Tibial artery (tissue), 4 donors: ENCODE data around the gene RPH3AL.

Experiments
- DNase-seq, 2 donors: peaks; one replicate each; pipeline ENCODE4 v3.0.0-alpha.2; 2019
- H3K27ac ChIP-seq, 2 donors: fragments of 200-600 bp; sonication (generic) in 1 of 2; 1 replicate in 1 of 2; 2 replicates in 1 of 2; pipeline ENCODE4 v1.5.1; 2018 to 2019; ENCODE audit warnings: mild to moderate bottlenecking in 1 of 2
- H3K27me3 ChIP-seq, 2 donors: fragments of 200-600 bp; sonication (generic) in 1 of 2; one replicate each; pipeline versions ENCODE4 v1.5.1 to v1.6.0; 2016 to 2019
- H3K36me3 ChIP-seq, 3 donors: fragments of 200-600 bp; sonication (generic) in 2 of 3; one replicate each; pipeline ENCODE4 v1.5.1; 2016 to 2019; ENCODE audit warnings: mild to moderate bottlenecking in 2 of 3
- H3K4me1 ChIP-seq, 4 donors: fragments of 200-600 bp; sonication (generic) in 2 of 4; 1 replicate in 3 of 4; 2 replicates in 1 of 4; pipeline ENCODE4 v1.5.1; 2016 to 2019
- H3K4me3 ChIP-seq, 2 donors: fragments of 200-600 bp; sonication (generic) in 1 of 2; 1 replicate in 1 of 2; 2 replicates in 1 of 2; pipeline ENCODE4 v1.5.1; 2018 to 2019; ENCODE audit warnings: mild to moderate bottlenecking in 2 of 2
- H3K9me3 ChIP-seq, 3 donors: fragments of 200-600 bp; sonication (generic) in 1 of 3; one replicate each; pipeline ENCODE4 v1.5.1; 2016 to 2019
- CTCF ChIP-seq, 2 experiments: fragments of 200-600 bp in 1 of 2; fragments of 450-650 bp in 1 of 2; IDR thresholded peaks; one replicate each; pipeline ENCODE4 v1.5.1; 2017 to 2019; ENCODE audit warnings: antibody characterized with exemption in 2 of 2, mild to moderate bottlenecking in 1 of 2, moderate library complexity in 1 of 2
- intact Hi-C: fragments of 100-400 bp; cut with DNase I; formaldehyde crosslinking; loops from one replicate; pipeline ENCODE4 v1.15.0; 2023; ENCODE audit warnings: low total_unique reads

Gene RPH3AL

GRCh38 chr17:214881-215331 is 137.7 kb downstream of the RPH3AL start:
- Histone ChIP-seq H3K27ac (no peak overlapping the region), H3K4me3 (no peak overlapping the region), H3K27me3 (no peaks in the 10 kb centered on the region), H3K36me3 (peaks cover 0 to 6% (median 5%) of the 10 kb centered on the region in 3 donors), H3K9me3 (no peaks in the 10 kb centered on the region), H3K4me1 (no peaks in the 10 kb centered on the region)
- no peak for DNase-seq
- intact Hi-C loops: no loop called here
- TF ChIP-seq CTCF (IDR thresholded peaks at IDR 0.05): no peak

GRCh38 chr17:213286-214105 is 139.1 kb downstream of the RPH3AL start:
- no peaks in the 10 kb centered on the region for H3K4me1 ChIP-seq
- H3K4me3 ChIP-seq: no peak overlapping the region
- no peak for DNase-seq
- intact Hi-C loops: no loop called here
- no peak for TF ChIP-seq CTCF (IDR thresholded peaks at IDR 0.05)
- H3K36me3 ChIP-seq: peaks cover 0 to 6% (median 5%) of the 10 kb centered on the region in 3 donors
- H3K27ac ChIP-seq: no peak overlapping the region
- no peaks in the 10 kb centered on the region for H3K27me3 ChIP-seq
- no peaks in the 10 kb centered on the region for H3K9me3 ChIP-seq

- Histone ChIP-seq H3K4me1 (no peaks in the 10 kb centered on the region), H3K27me3 (peaks cover 0 to 6% of the 10 kb centered on the region in 2 donors), H3K4me3 (no peak overlapping the region), H3K9me3 (no peaks in the 10 kb centered on the region), H3K27ac (no peak overlapping the region), H3K36me3 (peaks cover 0 to 6% (median 5%) of the 10 kb centered on the region in 3 donors)
- DNase-seq: no peak
- no peak for TF ChIP-seq CTCF (IDR thresholded peaks at IDR 0.05)
- intact Hi-C loops: no loop called here
These were observed 142.2 kb downstream of the RPH3AL start for GRCh38 chr17:210402-210801.

- Histone ChIP-seq H3K4me1 (no peaks in the 10 kb centered on the region), H3K4me3 (no peak overlapping the region), H3K9me3 (no peaks in the 10 kb centered on the region), H3K36me3 (peaks cover 0 to under 1% (median 0%) of the 10 kb centered on the region in 3 donors), H3K27me3 (peaks cover 0 to 19% of the 10 kb centered on the region in 2 donors), H3K27ac (no peak overlapping the region)
- TF ChIP-seq CTCF (IDR thresholded peaks at IDR 0.05): no peak
- intact Hi-C loops: no loop called here
- DNase-seq: no peak
These were observed 144.2 kb downstream of the RPH3AL start for GRCh38 chr17:208429-208828.

GRCh38 chr17:207775-208174 is 144.8 kb downstream of the RPH3AL start:
- DNase-seq: no peak
- no peaks in the 10 kb centered on the region for H3K9me3 ChIP-seq
- peaks cover 0 to 19% of the 10 kb centered on the region in 2 donors for H3K27me3 ChIP-seq
- no peak overlapping the region for H3K27ac ChIP-seq
- no peaks in the 10 kb centered on the region for H3K36me3 ChIP-seq
- no peaks in the 10 kb centered on the region for H3K4me1 ChIP-seq
- no peak for TF ChIP-seq CTCF (IDR thresholded peaks at IDR 0.05)
- intact Hi-C loops: no loop called here
- H3K4me3 ChIP-seq: no peak overlapping the region
